Activated gamma-delta T cell treated with Interleukin-2 at 50 U/mL for 16 hours (primary cell): ENCODE measurements around the gene CST4.
"Not testable (repeated sequence)": the region's sequence is repeated elsewhere in the genome, so short reads cannot be mapped to it uniquely, and the experiment has no call there.

Source experiments
- DNase-seq: peaks from one replicate; pipeline ENCODE4 v3.0.0-alpha.2; 2020

CST4 gene

GRCh38 chr20:23640671-23641667, 47.9 kb downstream of the CST4 start:
- no peak for DNase-seq

DNA sequence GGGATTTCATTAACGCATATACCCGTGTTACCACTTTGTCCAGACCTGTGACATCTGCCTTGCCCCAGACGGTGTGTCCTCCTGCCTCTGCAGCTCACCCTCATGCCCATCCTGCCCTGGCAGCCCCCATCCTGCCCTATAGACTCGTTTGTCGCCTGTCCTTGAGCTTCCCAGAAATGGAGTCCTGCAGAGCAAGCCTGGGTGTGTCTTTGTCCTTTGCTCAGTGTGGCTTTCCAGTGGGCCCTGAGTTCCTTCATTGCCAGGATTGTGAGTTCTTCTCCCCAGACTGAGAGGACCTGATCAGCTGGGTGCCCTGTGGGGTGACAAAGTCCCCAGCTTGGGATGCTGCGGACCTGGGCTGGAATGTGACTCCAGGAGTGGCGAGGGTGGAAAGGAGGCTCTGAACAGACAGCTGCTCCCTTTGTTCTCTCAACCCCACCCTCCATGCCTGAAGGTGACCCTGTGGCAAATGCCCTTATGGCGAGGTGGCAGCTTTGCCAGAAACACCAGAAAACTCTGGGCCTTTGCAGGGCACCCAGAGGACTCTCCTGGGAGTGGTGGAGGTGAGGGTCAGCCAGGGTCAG, 48.7 kb downstream of the CST4 start:
- DNase-seq, result no peak

GRCh38 chr20:23639490-23639958, 49.3 kb downstream of the CST4 start:
- DNase-seq, result no peak

DNA sequence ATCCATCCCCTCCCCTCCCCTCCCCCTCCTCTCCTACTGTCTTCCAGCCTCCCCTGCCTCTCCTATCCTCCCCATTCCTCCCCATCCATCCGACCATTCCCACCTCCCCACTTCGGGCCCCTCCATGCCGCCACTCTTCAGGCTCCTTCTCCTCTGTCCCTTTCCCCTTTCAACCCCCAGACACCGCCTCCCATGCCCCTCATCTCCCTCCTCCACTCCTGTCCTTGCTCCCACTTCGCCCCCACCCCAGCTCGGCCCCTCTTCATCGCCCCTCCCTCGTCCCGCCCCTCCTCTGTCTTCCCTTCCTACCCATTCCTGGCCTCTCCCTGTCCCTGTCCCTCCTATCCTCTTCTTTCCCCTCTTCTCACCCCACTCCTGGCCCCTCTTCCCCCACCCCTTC, 50.5 kb downstream of the CST4 start:
- no peak for DNase-seq

DNA sequence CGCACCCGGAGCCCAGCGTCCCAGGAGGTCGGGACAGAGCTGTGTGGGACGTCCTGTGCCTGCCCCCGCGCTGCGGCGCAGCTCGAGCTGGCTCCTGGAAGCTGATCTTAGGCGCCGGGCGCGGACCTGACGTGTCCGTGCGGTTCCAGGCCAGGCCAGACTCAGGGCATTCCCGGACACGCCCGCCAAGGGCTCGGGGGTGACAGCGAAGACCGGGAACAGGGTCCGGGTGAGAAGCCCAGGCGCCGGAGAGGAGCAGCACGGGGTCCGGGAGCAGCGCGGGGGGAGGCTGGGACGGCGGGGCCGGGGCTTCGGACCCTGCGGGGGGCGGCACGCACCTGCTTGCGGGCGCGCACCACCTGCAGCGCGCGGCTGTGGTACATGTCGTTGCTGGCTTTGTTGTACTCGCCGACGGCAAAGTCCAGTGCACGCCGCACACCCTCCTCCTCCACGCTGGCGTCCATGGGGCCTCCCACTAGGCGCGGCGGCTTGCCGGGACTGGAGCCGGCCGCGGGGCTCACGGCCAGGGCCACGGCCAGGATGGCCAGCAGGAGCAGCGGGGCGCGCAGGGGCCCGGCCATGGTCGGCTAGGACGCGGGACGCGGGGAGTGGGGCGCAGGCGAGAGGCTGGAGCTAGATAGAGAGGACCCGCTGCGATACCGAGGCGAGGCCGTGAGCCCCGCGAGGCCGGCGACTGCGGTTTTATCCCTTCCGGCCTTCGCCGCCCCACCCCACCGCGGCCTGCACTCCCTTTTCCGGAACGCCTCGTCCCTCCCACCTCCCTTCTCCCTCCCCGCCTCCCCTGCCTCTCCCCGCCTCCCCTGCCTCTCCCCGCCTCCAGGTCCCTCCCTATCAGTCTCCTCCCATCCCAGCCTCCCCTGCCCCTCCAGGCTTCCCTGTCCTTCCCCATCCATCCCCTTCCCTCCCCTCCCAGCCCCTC, 51.3 kb downstream of the CST4 start, which contains the start of gene CST3:
Gene CST3 (minus strand): TSS at position 674 of the 940 bp plus-strand sequence. CDS start 93 bp downstream, at position 581.
- no peak for DNase-seq

GRCh38 chr20:23636908-23637281, 51.9 kb downstream of the CST4 start:
- DNase-seq, result no peak

- no peak for DNase-seq
Observed at GRCh38 chr20:23636182-23636907, 52.5 kb downstream of the CST4 start.

DNA sequence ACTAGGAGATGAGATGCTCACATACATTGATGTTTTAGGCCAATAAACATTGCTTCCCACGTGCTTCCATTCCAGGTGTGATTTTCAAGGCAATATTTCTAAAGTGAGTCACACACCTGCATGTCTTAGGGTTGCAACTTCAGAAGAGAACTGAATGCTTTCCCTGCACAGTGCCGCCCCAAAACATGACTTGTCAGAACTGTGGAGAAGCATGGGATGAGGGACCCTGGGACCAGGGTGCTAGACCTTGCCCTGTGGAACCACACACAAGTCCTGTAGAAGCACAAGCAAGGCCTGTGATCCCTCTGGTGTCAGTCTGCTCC, 53.1 kb downstream of the CST4 start:
- DNase-seq, result not testable (repeated sequence)
